Transverse colon (tissue), 4 donors: ENCODE results near the gene SLC7A1. TPM values are rescaled to one million over a fixed set of nuclear protein-coding genes. Genes with fewer than 3 reads are reported as not detected.

Experiments used
- DNase-seq: peaks from one replicate; pipeline ENCODE4 v3.0.0-alpha.2; 2019
- H3K27ac ChIP-seq, 4 donors: fragments of 200-600 bp; sonication (generic); 2 replicates each; pipeline ENCODE4 v1.5.1; 2016 to 2018; ENCODE audit warnings: inconsistent platforms in 4 of 4
- H3K27me3 ChIP-seq: fragments of 200-600 bp; sonication (generic); 2 replicates; pipeline ENCODE4 v1.5.1; 2017; ENCODE audit warnings: inconsistent platforms
- H3K36me3 ChIP-seq, 4 donors: fragments of 200-600 bp; sonication (generic); 2 replicates each; pipeline ENCODE4 v1.5.1; 2017 to 2019; ENCODE audit warnings: inconsistent platforms in 4 of 4
- H3K4me1 ChIP-seq, 4 donors: fragments of 200-600 bp; sonication (generic); 2 replicates each; pipeline ENCODE4 v1.5.1; 2017 to 2020; ENCODE audit warnings: inconsistent platforms in 4 of 4
- H3K4me3 ChIP-seq, 4 donors: fragments of 200-600 bp; sonication (generic); 1 replicate in 1 of 4; 2 replicates in 3 of 4; pipeline versions ENCODE4 v1.5.1 to v1.6.1; 2017 to 2019; ENCODE audit warnings: inconsistent platforms in 4 of 4
- H3K9me3 ChIP-seq, 2 donors: fragments of 200-600 bp; sonication (generic); 2 replicates each; pipeline ENCODE4 v1.5.1; 2017 to 2019; ENCODE audit warnings: inconsistent platforms in 2 of 2
- CTCF ChIP-seq, 5 experiments: fragments of 200-600 bp in 3 of 5; fragments of 450-650 bp in 2 of 5; sonication (generic) in 3 of 5; IDR thresholded peaks; 1 replicate in 2 of 5; 2 replicates in 3 of 5; pipeline ENCODE4 v1.5.1; 2016 to 2017; ENCODE audit warnings: antibody characterized with exemption in 5 of 5, inconsistent platforms in 3 of 5, mild to moderate bottlenecking in 2 of 5, moderate library complexity in 1 of 5
- EP300 ChIP-seq: sonication (generic); formaldehyde crosslinking; IDR thresholded peaks from one replicate; pipeline ENCODE4 v1.6.1; 2017; ENCODE audit warnings: antibody characterized with exemption, low read depth
- POLR2A ChIP-seq: fragments of 450-650 bp; IDR thresholded peaks from one replicate; pipeline ENCODE4 v1.6.1; 2016; ENCODE audit warnings: antibody characterized with exemption, mild to moderate bottlenecking, moderate library complexity
- POLR2AphosphoS5 ChIP-seq, 3 donors: sonication (generic); formaldehyde crosslinking; IDR thresholded peaks; one replicate each; pipeline ENCODE4 v1.6.1; 2016; ENCODE audit warnings: antibody characterized with exemption in 3 of 3
- WGBS, 2 donors: methylation state at CpG; one replicate each; pipeline ENCODE4 v1.1.5; 2018; ENCODE audit warnings: low coverage in 1 of 2; 5-methylcytosine and 5-hydroxymethylcytosine counted together
- in situ Hi-C, 4 donors: fragments of 200-750 bp; cut with MboI; loops; one replicate each; pipeline versions ENCODE4 v1.15.0 to v1.15.1; 2017; ENCODE audit warnings: low sequenced_read_pairs in 3 of 4, low pct_ligation_motif_present in 1 of 4, low pct_unique_long_range_greater_than_20kb in 1 of 4
- intact Hi-C: fragments of 100-400 bp; cut with DNase I; formaldehyde crosslinking; loops from one replicate; pipeline ENCODE4 v1.15.1; 2023; ENCODE audit warnings: low total_unique reads
- total RNA-seq, 4 donors: library from RNA; depleted of rRNA; stranded (reverse); fragments of >200 nt; gene quantifications; one replicate each; pipeline ENCODE4 v1.1.0, GENCODE V29; 2016

SLC7A1 gene
- total RNA-seq, 4 donors from 2014 or later = 10.8 to 21.4 (median 17.9) TPM

DNA sequence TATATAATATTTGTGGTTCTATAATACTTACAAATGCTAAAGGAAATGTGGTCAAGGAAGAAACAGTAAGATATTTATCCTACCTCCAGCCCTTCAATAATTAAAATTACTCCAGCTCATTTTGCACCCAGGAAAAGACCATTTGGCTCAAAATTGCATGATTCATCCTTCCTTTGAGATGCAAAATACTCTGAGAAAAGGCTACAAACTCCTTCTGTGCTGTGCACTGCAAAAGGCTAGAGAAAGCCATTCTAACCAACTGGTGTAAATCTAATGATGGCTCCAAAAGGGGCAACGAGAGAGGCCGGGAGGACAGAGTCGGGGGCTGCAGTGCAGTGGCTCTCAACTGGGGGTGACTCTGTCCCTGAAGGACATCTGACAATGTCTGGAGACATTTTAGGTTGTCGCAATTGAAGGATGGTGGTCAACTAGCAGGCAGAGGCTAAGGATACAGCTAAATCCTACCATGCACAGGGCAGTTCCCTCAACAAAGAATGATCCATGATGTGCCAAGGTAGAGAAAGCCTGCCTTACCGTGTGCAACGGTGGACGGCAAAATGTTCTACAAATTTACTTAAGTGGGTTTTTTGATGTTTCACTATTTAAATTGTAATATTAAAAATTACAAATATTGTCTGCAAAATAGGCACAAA lies 32.6 kb downstream of the SLC7A1 start:
- intact Hi-C loops = no loop called here
- WGBS, 2 donors = 97 to 98% methylated on average over 4 to 7 of the region's 7 CpGs
- DNase-seq = no peak
- Histone ChIP-seq H3K27me3 (no peaks in the 10 kb centered on the region), H3K27ac (no peak overlapping the region), H3K9me3 (no peaks in the 10 kb centered on the region), H3K4me1 (peaks cover 0 to 4% (median 2%) of the 10 kb centered on the region in 4 donors), H3K4me3 (no peak overlapping the region), H3K36me3 (no peaks in the 10 kb centered on the region)
- in situ Hi-C loops = no loop called here
- TF ChIP-seq CTCF (IDR thresholded peaks at IDR 0.05) (no peak), POLR2A (no peak), POLR2AphosphoS5 (IDR thresholded peaks at IDR 0.05) (no peak), EP300 (no peak)

DNA sequence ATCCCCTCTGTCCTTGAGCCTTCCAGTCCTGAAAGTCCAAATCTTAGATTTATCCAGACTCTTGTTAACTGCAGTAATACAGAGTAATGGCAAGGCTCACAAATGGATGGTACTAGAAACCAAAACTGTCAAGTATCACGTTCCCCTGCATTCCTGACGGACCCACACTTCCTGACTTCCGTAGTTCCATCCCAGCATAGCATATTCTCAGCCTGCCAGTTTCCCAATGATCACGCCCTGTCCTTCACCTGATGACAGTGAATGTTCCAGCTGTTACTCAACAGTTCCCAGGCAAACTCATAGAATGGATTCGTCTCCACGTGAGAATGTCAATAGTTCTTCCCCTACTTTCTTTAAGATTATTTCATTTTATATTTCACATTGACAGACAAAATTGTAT lies 33.6 kb downstream of the SLC7A1 start:
- H3K4me1 ChIP-seq = no peaks in the 10 kb centered on the region
- intact Hi-C loops (no loop called here), in situ Hi-C loops (no loop called here)
- H3K27ac ChIP-seq = no peak overlapping the region
- WGBS, 2 donors = 90 to 100% methylated on average over 2 to 6 of the region's 6 CpGs
- no peaks in the 10 kb centered on the region for H3K36me3 ChIP-seq
- H3K9me3 ChIP-seq = no peaks in the 10 kb centered on the region
- no peak for DNase-seq
- H3K4me3 ChIP-seq = no peak overlapping the region
- no peaks in the 10 kb centered on the region for H3K27me3 ChIP-seq
- TF ChIP-seq EP300 = no peak
- no peak for TF ChIP-seq CTCF (IDR thresholded peaks at IDR 0.05)
- no peak for TF ChIP-seq POLR2AphosphoS5 (IDR thresholded peaks at IDR 0.05)
- TF ChIP-seq POLR2A = no peak

- no peaks in the 10 kb centered on the region for H3K9me3 ChIP-seq
- H3K36me3 ChIP-seq = no peaks in the 10 kb centered on the region
- no peak for DNase-seq
- intact Hi-C loops = no loop called here
- TF ChIP-seq CTCF (IDR thresholded peaks at IDR 0.05) = no peak
- no peak for TF ChIP-seq EP300
- no peak for TF ChIP-seq POLR2AphosphoS5 (IDR thresholded peaks at IDR 0.05)
- TF ChIP-seq POLR2A = no peak
- WGBS, 2 donors = 93% methylated on average over 3 of the region's 3 CpGs; no CpG with 5 or more reads in 1 of the 2 donors
- in situ Hi-C loops = no loop called here
- H3K27me3 ChIP-seq = no peaks in the 10 kb centered on the region
- no peak overlapping the region for H3K27ac ChIP-seq
- no peaks in the 10 kb centered on the region for H3K4me1 ChIP-seq
- no peak overlapping the region for H3K4me3 ChIP-seq
These were observed 38.7 kb downstream of the SLC7A1 start for GRCh38 chr13:29556742-29557141.

- DNase-seq = no peak
- intact Hi-C loops (no loop called here), in situ Hi-C loops (no loop called here)
- Histone ChIP-seq H3K27ac (no peak overlapping the region), H3K4me3 (no peak overlapping the region), H3K27me3 (no peaks in the 10 kb centered on the region), H3K9me3 (no peaks in the 10 kb centered on the region), H3K4me1 (peaks cover 0 to 18% (median 6%) of the 10 kb centered on the region in 4 donors), H3K36me3 (no peaks in the 10 kb centered on the region)
- WGBS, 2 donors = 96 to 100% methylated on average over 2 to 6 of the region's 6 CpGs
- TF ChIP-seq POLR2A (no peak), EP300 (no peak), CTCF (IDR thresholded peaks at IDR 0.05) (no peak), POLR2AphosphoS5 (IDR thresholded peaks at IDR 0.05) (no peak)
These were observed 44.3 kb downstream of the SLC7A1 start for GRCh38 chr13:29551214-29551613.
